ENCODE data around the gene ITGB7. TPM values are rescaled to one million over a fixed set of nuclear protein-coding genes. Genes with fewer than 3 reads are reported as not detected.
A peak's percentile ranks its signal among the peaks of the same experiment; 100 is the strongest.

ITGB7 gene
- total and polyA plus RNA-seq, 9 of the 15 experiments (the other 6 are each of a cell fraction or from before 2014, with no cell fraction given): 0.06 to 2.0 (median 0.67) TPM

DNA sequence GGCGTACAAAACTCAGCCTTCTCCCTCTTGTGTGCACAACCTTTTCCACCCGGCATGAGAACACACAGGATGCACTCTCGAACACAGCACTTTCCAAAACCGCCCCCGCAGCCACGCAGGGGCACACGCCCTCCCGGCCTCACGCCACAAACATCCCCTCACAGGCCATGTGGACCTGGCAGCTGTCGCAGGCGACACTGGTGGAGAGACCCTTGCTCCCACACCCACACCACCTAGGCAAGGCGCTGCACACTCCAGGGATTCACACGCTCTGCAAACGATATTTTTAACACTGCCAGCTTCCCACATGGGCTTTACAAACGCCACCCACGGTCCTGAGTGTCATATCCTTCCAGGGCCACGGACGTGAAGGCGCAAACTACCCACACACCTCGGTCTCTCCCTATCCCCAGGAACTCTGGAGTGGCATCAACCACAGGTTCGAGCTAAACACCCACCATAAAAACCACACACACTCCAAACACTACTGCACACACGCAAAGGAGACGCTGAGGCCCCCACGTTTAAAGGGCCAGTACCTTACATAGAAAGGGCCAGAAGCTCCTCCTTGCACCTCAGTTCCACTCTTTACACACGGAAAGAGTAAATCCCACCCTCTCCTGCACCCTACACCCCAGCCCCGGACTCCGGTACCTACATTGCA, 12.4 kb upstream of the ITGB7 start (continued):
- TF ChIP-seq, protein P1, sequence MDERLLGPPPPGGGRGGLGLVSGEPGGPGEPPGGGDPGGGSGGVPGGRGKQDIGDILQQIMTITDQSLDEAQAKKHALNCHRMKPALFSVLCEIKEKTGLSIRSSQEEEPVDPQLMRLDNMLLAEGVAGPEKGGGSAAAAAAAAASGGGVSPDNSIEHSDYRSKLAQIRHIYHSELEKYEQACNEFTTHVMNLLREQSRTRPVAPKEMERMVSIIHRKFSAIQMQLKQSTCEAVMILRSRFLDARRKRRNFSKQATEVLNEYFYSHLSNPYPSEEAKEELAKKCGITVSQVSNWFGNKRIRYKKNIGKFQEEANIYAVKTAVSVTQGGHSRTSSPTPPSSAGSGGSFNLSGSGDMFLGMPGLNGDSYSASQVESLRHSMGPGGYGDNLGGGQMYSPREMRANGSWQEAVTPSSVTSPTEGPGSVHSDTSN (CRISPR knock-in tag; IDR thresholded peaks at IDR 0.05; ENCODE audit: low read depth): no peak
- TF ChIP-seq, protein P1 (tag; conservative IDR thresholded peaks at IDR 0.05; ENCODE audit: low read depth): no peak
- TF ChIP-seq, protein P2, sequence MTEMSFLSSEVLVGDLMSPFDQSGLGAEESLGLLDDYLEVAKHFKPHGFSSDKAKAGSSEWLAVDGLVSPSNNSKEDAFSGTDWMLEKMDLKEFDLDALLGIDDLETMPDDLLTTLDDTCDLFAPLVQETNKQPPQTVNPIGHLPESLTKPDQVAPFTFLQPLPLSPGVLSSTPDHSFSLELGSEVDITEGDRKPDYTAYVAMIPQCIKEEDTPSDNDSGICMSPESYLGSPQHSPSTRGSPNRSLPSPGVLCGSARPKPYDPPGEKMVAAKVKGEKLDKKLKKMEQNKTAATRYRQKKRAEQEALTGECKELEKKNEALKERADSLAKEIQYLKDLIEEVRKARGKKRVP (CRISPR knock-in tag; IDR thresholded peaks at IDR 0.05): no peak
- TF ChIP-seq MIER1 (IDR thresholded peaks at IDR 0.05; ENCODE audit: low read depth) (no peak), HEY1 (CRISPR knock-in tag; IDR thresholded peaks at IDR 0.05; ENCODE audit: borderline replicate concordance) (no peak), GTF2F1 (IDR thresholded peaks at IDR 0.05; ENCODE audit: low read depth, low read length) (no peak), ZNF274 (IDR thresholded peaks at IDR 0.05; ENCODE audit: borderline replicate concordance, low read depth, low read length) (no peak), NR4A1 (CRISPR knock-in tag; IDR thresholded peaks at IDR 0.05) (no peak), NR4A1 (tag; IDR thresholded peaks at IDR 0.05) (no peak), EGR1 (conservative IDR thresholded peaks at IDR 0.05) (peak; percentile 95), COPS2 (conservative IDR thresholded peaks at IDR 0.05) (no peak)
- TF ChIP-seq, protein P3, sequence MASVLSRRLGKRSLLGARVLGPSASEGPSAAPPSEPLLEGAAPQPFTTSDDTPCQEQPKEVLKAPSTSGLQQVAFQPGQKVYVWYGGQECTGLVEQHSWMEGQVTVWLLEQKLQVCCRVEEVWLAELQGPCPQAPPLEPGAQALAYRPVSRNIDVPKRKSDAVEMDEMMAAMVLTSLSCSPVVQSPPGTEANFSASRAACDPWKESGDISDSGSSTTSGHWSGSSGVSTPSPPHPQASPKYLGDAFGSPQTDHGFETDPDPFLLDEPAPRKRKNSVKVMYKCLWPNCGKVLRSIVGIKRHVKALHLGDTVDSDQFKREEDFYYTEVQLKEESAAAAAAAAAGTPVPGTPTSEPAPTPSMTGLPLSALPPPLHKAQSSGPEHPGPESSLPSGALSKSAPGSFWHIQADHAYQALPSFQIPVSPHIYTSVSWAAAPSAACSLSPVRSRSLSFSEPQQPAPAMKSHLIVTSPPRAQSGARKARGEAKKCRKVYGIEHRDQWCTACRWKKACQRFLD (CRISPR knock-in tag; IDR thresholded peaks at IDR 0.05): no peak
- TF ChIP-seq, protein P4, sequence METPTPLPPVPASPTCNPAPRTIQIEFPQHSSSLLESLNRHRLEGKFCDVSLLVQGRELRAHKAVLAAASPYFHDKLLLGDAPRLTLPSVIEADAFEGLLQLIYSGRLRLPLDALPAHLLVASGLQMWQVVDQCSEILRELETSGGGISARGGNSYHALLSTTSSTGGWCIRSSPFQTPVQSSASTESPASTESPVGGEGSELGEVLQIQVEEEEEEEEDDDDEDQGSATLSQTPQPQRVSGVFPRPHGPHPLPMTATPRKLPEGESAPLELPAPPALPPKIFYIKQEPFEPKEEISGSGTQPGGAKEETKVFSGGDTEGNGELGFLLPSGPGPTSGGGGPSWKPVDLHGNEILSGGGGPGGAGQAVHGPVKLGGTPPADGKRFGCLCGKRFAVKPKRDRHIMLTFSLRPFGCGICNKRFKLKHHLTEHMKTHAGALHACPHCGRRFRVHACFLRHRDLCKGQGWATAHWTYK (CRISPR knock-in tag; IDR thresholded peaks at IDR 0.05): no peak
